T-cell (primary cell): ENCODE data around the gene PARD3B. TPM values are rescaled to one million over a fixed set of nuclear protein-coding genes. Genes with fewer than 3 reads are reported as not detected.

Source experiments
- ATAC-seq, 4 experiments: fragments of 200-7000 bp in 3 of 4; fragments of 150-1000 bp in 1 of 4; cut with Tn5 transposase; replicated peaks in 1 of 4; 1 replicate in 3 of 4; 2 replicates in 1 of 4; pipeline ENCODE4 v1.10.0; 2021; ENCODE audit warnings: moderate library complexity in 3 of 4, mild to moderate bottlenecking in 2 of 4, moderate number of reproducible peaks in 1 of 4
- CTCF ChIA-PET, 2 donors: fragments of 300-600 bp; sonication (Branson Sonifier 250); formaldehyde crosslinking; loops; one replicate each; lab custom pipeline; 2022; ENCODE audit warnings: antibody characterized with exemption in 2 of 2; lab: Charles Lee
- POLR2A ChIA-PET, 2 donors: fragments of 300-600 bp; sonication (Branson Sonifier 250); formaldehyde crosslinking; loops; one replicate each; lab custom pipeline; 2022; ENCODE audit warnings: antibody characterized with exemption in 2 of 2; lab: Charles Lee
- DNase-seq, 35 experiments: peaks; one replicate each; pipeline versions ENCODE4 v3.0.0 to v3.0.0-alpha.2; 2013 to 2023
- H3K27ac ChIP-seq: one replicate; pipeline ENCODE4 v1.5.1; 2013; ENCODE audit warnings: low read length
- H3K27me3 ChIP-seq, 2 experiments: replicated peaks in 1 of 2; 1 replicate in 1 of 2; 2 replicates in 1 of 2; pipeline versions ENCODE4 v1.6.1 to v1.7.0; 2013; ENCODE audit warnings: low read length in 1 of 2, mixed read lengths in 1 of 2; ENCODE audit not compliant: control insufficient read depth in 2 of 2, insufficient read depth in 2 of 2; ENCODE audit errors: extremely low read depth in 1 of 2
- H3K36me3 ChIP-seq, 2 donors: 1 replicate in 1 of 2; 2 replicates in 1 of 2; pipeline versions ENCODE4 v1.6.1 to v1.7.0; 2013; ENCODE audit warnings: low read length in 1 of 2; ENCODE audit not compliant: control insufficient read depth in 2 of 2, insufficient read depth in 1 of 2; ENCODE audit errors: extremely low read depth in 1 of 2
- H3K4me1 ChIP-seq, 2 experiments: 1 replicate in 1 of 2; 2 replicates in 1 of 2; pipeline versions ENCODE4 v1.6.1 to v1.7.0; 2013; ENCODE audit warnings: low read length in 2 of 2, mixed read lengths in 1 of 2; ENCODE audit not compliant: insufficient read depth in 2 of 2, control insufficient read depth in 1 of 2; ENCODE audit errors: extremely low read depth in 1 of 2
- H3K4me3 ChIP-seq, 2 donors: 1 replicate in 1 of 2; 2 replicates in 1 of 2; pipeline versions ENCODE4 v1.5.1 to v1.7.0; 2013; ENCODE audit warnings: mild to moderate bottlenecking in 2 of 2, low read length in 1 of 2, moderate library complexity in 1 of 2; ENCODE audit not compliant: control insufficient read depth in 1 of 2; ENCODE audit errors: extremely low read depth in 1 of 2
- H3K9me3 ChIP-seq: 2 replicates; pipeline ENCODE4 v1.7.0; 2013
- H3K27ac Mint-ChIP-seq, 2 donors: one replicate each; pipeline ENCODE4 v1.8.0; 2020 to 2021; ENCODE audit warnings: mild to moderate bottlenecking in 2 of 2, mixed read lengths in 2 of 2
- H3K27me3 Mint-ChIP-seq, 2 donors: one replicate each; pipeline ENCODE4 v1.8.0; 2021 to 2022; ENCODE audit warnings: mixed read lengths in 2 of 2
- H3K36me3 Mint-ChIP-seq: one replicate; pipeline ENCODE4 v1.8.0; 2021; ENCODE audit warnings: mixed read lengths
- H3K4me1 Mint-ChIP-seq, 3 donors: one replicate each; pipeline ENCODE4 v1.8.0; 2020 to 2022; ENCODE audit warnings: mixed read lengths in 3 of 3, mild to moderate bottlenecking in 1 of 3
- H3K4me3 Mint-ChIP-seq, 3 donors: one replicate each; pipeline ENCODE4 v1.8.0; 2020 to 2022; ENCODE audit warnings: mild to moderate bottlenecking in 3 of 3, mixed read lengths in 3 of 3, moderate library complexity in 3 of 3
- H3K9me3 Mint-ChIP-seq, 3 donors: one replicate each; pipeline ENCODE4 v1.8.0; 2020 to 2022; ENCODE audit warnings: mixed read lengths in 3 of 3
- WGBS: methylation state at CpG from one replicate; pipeline ENCODE4 v1.1.5; 2013; ENCODE audit warnings: missing lambda C conversion rate; ENCODE audit not compliant: insufficient coverage; 5-methylcytosine and 5-hydroxymethylcytosine counted together
- total RNA-seq, 35 experiments: library from RNA in 6 of 35; stranded (reverse) in 6 of 35; fragments of 120-200 nt in 1 of 35; gene quantifications; one replicate each; pipeline versions ENCODE4 v1.2.1 to v1.2.4 and lab custom pipeline; 2013 to 2026

Gene PARD3B
- total RNA-seq, 5 donors from 2014 or later (not counting 1 experiment from before 2014, with no cell fraction given): 0.75 to 2.0 (median 1.6) TPM

DNA sequence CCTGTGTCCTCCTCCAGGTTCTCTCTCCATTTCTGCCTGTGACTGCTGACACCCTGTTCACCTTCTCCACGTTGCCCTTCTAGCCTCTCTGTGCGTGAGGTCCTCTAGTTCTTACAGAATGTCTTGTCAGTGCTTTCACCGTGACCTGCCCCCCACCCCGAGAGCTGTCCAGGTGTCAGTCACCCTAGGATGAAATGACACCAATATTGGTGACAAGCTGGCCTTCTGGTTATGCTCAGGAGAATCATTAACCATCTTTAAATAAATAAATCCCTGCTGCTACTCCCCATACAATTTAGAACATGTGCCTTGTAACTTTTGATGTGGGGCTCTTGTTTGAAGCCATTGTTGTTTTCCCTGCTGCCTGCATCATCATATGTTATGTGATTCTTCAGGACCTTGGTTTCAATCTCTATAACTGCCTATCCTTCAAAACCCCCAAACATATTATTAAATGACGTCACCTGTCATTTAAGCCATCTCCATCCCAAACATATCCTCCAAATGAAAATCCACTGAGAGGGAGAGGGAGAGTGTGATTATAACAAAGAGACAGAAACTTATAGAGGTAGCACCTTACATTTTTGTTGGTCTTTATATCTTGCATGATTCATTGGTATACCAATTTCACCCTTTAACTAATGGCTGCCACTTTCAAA lies 496.3 kb downstream of the PARD3B start:
- Mint-ChIP-seq H3K9me3 (peaks cover 0 to 2% (median 0%) of the 10 kb centered on the region in 3 donors), H3K27ac (no peak overlapping the region), H3K4me1 (peaks cover 4 to 18% (median 5%) of the 10 kb centered on the region in 3 donors), H3K4me3 (no peak overlapping the region), H3K36me3 (no peaks in the 10 kb centered on the region), H3K27me3 (no peaks in the 10 kb centered on the region)
- WGBS: 81% methylated on average over 4 of the region's 5 CpGs
- H3K4me3 ChIP-seq: no peak overlapping the region
- DNase-seq: no peak
- H3K27ac ChIP-seq: no peak overlapping the region
- H3K4me1 ChIP-seq: no peaks in the 10 kb centered on the region
- ATAC-seq: no peak
- no peaks in the 10 kb centered on the region for H3K9me3 ChIP-seq
- POLR2A ChIA-PET: interaction anchor here in 1 of 2 donors (0.6 kb wide), 1 partner anchor 28 kb away, joined by 6 read pairs; no protein-coding TSS in a partner anchor
- no peaks in the 10 kb centered on the region for H3K27me3 ChIP-seq
- no peaks in the 10 kb centered on the region for H3K36me3 ChIP-seq
- CTCF ChIA-PET: no interaction called here

GRCh38 chr2:205043285-205043684 lies 498.0 kb downstream of the PARD3B start:
- ATAC-seq (no peak), DNase-seq (no peak)
- no peaks in the 10 kb centered on the region for H3K36me3 ChIP-seq
- Mint-ChIP-seq H3K9me3 (peaks cover 0 to 4% (median 2%) of the 10 kb centered on the region in 3 donors), H3K4me3 (no peak overlapping the region), H3K27me3 (no peaks in the 10 kb centered on the region), H3K27ac (no peak overlapping the region), H3K36me3 (no peaks in the 10 kb centered on the region), H3K4me1 (peaks cover 4 to 18% (median 5%) of the 10 kb centered on the region in 3 donors)
- no peaks in the 10 kb centered on the region for H3K27me3 ChIP-seq
- no peaks in the 10 kb centered on the region for H3K4me1 ChIP-seq
- no peak overlapping the region for H3K27ac ChIP-seq
- H3K4me3 ChIP-seq: no peak overlapping the region
- H3K9me3 ChIP-seq: no peaks in the 10 kb centered on the region
- ChIA-PET CTCF (no interaction called here), POLR2A (interaction anchor here in 1 of 2 donors (0.6 to 0.7 kb wide), 2 partner anchors 8 to 1485 kb away, joined by 3 to 6 read pairs; no protein-coding TSS in a partner anchor)

DNA sequence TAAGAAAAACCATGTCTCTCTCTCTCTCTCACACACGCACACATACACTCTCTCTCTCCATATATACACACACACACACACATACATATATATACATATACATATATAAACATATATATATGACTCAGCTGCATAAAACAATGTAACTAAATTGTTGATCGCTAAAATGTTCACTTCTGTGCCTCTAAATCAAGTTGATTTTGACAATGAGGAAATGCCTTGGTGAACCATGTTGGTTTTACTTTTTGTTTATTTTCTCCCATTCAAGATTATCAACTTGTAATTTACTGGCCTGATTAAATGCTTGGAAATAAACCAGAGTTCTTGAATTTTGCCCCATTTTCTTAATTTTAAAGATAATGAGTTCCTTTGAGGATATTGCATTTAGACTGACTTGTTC lies 500.4 kb downstream of the PARD3B start:
- POLR2A ChIA-PET: no interaction called here
- Histone ChIP-seq H3K4me3 (no peak overlapping the region), H3K9me3 (no peaks in the 10 kb centered on the region), H3K27me3 (no peaks in the 10 kb centered on the region), H3K27ac (no peak overlapping the region), H3K4me1 (no peaks in the 10 kb centered on the region), H3K36me3 (no peaks in the 10 kb centered on the region)
- no peak for ATAC-seq
- no peak for DNase-seq
- Mint-ChIP-seq H3K36me3 (peaks cover 7% of the 10 kb centered on the region), H3K27ac (no peak overlapping the region), H3K4me1 (peaks cover 4 to 16% (median 5%) of the 10 kb centered on the region in 3 donors), H3K27me3 (no peaks in the 10 kb centered on the region), H3K4me3 (no peak overlapping the region), H3K9me3 (peaks cover 13 to 18% (median 13%) of the 10 kb centered on the region in 3 donors)
- CTCF ChIA-PET: no interaction called here
- WGBS: no CpG with 5 or more reads among the region's 2 CpGs

DNA sequence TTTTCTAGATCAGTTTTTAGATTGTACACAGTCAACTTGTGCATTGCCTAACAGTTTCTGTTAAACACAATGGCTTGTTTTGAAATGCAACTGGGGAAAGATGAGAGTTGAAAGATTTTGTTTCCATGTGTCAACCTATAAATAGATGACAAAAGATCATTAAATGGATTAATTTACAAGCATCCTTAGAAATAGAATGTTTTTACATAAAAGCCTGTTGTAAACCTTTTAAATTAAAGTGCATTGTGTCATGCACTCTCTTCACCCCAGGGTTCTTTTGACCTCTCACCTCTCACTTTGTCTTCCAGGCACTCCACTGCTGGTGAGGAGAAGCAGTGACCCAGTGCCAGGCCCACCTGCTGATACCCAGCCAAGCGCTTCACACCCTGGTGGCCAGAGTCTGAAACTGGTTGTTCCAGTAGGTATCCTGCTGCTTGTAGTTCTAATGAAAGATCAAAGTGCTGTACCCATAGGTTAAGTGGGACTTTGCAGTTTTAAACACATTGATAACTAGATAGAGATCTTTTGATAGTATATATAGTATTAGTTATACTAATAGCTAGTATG lies 502.1 kb downstream of the PARD3B start:
- Histone ChIP-seq H3K4me1 (no peaks in the 10 kb centered on the region), H3K27ac (no peak overlapping the region), H3K27me3 (no peaks in the 10 kb centered on the region), H3K36me3 (no peaks in the 10 kb centered on the region), H3K4me3 (no peak overlapping the region), H3K9me3 (no peaks in the 10 kb centered on the region)
- Mint-ChIP-seq H3K4me3 (no peak overlapping the region), H3K4me1 (peaks cover 7 to 10% (median 7%) of the 10 kb centered on the region in 3 donors), H3K9me3 (peaks cover 13 to 18% (median 13%) of the 10 kb centered on the region in 3 donors), H3K27me3 (no peaks in the 10 kb centered on the region), H3K27ac (no peak overlapping the region), H3K36me3 (peaks cover 7% of the 10 kb centered on the region)
- CTCF ChIA-PET: no interaction called here
- WGBS: 83% methylated on average over 1 of the region's 1 CpG
- no peak for ATAC-seq
- POLR2A ChIA-PET: no interaction called here
- no peak for DNase-seq

- Histone ChIP-seq H3K27me3 (no peaks in the 10 kb centered on the region), H3K4me3 (no peak overlapping the region), H3K4me1 (no peaks in the 10 kb centered on the region), H3K27ac (no peak overlapping the region), H3K36me3 (no peaks in the 10 kb centered on the region), H3K9me3 (no peaks in the 10 kb centered on the region)
- Mint-ChIP-seq H3K36me3 (peaks cover 7% of the 10 kb centered on the region), H3K27ac (no peak overlapping the region), H3K9me3 (peaks cover 10 to 18% (median 13%) of the 10 kb centered on the region in 3 donors), H3K27me3 (no peaks in the 10 kb centered on the region), H3K4me1 (peaks cover 15 to 24% (median 24%) of the 10 kb centered on the region in 3 donors), H3K4me3 (no peak overlapping the region)
- POLR2A ChIA-PET: interaction anchor here in 1 of 2 donors (0.6 kb wide), 1 partner anchor 8 kb away, joined by 6 read pairs; no protein-coding TSS in a partner anchor
- CTCF ChIA-PET: interaction anchor here in 1 of 2 donors (0.5 to 0.9 kb wide), 4 partner anchors 70 to 784 kb away, joined by 3 to 4 read pairs (median 3); no protein-coding TSS in a partner anchor
- ATAC-seq (no peak), DNase-seq (peak in 1 of 35 experiments; percentile 5)
Measured at GRCh38 chr2:205051417-205051816, 506.1 kb downstream of the PARD3B start.

DNA sequence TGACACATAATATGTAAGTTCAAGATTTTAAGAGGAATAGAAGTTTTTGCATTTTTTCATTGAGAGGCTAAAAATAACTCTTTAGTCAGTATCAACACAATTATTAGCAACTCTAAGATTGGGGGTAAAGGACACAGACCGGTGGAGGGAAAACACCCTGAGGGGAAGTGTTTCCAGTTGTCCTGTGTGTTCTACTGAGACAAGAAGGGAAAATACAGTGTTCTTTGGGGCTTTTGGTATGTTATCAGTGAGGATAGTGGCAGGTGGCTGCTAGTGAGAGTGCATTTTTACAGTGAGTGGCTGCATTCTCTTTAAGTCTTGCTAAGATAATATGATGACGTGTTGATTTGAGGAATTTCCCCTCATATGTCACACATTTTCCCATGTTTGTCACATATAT lies 507.5 kb downstream of the PARD3B start:
- Mint-ChIP-seq H3K27ac (no peak overlapping the region), H3K4me1 (peaks cover 15 to 24% (median 24%) of the 10 kb centered on the region in 3 donors)
- CTCF ChIA-PET: no interaction called here

More for the DNA sequence above, 507.5 kb downstream of the PARD3B start:
- Mint-ChIP-seq H3K4me3 (no peak overlapping the region), H3K27me3 (no peaks in the 10 kb centered on the region), H3K9me3 (peaks cover 10 to 19% (median 13%) of the 10 kb centered on the region in 3 donors), H3K36me3 (peaks cover 7% of the 10 kb centered on the region)
- no peak overlapping the region for H3K27ac ChIP-seq
- no peaks in the 10 kb centered on the region for H3K9me3 ChIP-seq
- ATAC-seq (no peak), DNase-seq (no peak)
- no peaks in the 10 kb centered on the region for H3K4me1 ChIP-seq
- H3K27me3 ChIP-seq: no peaks in the 10 kb centered on the region
- POLR2A ChIA-PET: interaction anchor here in 1 of 2 donors (0.6 kb wide), 1 partner anchor 277 kb away, joined by 5 read pairs; no protein-coding TSS in a partner anchor
- no CpG with 5 or more reads among the region's 2 CpGs for WGBS
- H3K4me3 ChIP-seq: no peak overlapping the region
- no peaks in the 10 kb centered on the region for H3K36me3 ChIP-seq
